Glutamatergic neuron (in vitro differentiated cells): ENCODE data around the gene CD59. TPM values are rescaled to one million over a fixed set of nuclear protein-coding genes. Genes with fewer than 3 reads are reported as not detected.

Experiments
- DNase-seq: peaks from one replicate; pipeline ENCODE4 v3.0.0; 2022
- H3K27ac Mint-ChIP-seq: one replicate; pipeline ENCODE4 v1.8.0; 2020; ENCODE audit warnings: mild to moderate bottlenecking, mixed read lengths, inconsistent platforms; ENCODE audit not compliant: unreplicated experiment
- H3K27me3 Mint-ChIP-seq: one replicate; pipeline ENCODE4 v1.8.0; 2020; ENCODE audit warnings: mild to moderate bottlenecking, moderate library complexity, mixed read lengths, inconsistent platforms; ENCODE audit not compliant: unreplicated experiment
- H3K36me3 Mint-ChIP-seq: one replicate; pipeline ENCODE4 v1.8.0; 2020; ENCODE audit warnings: mild to moderate bottlenecking, mixed read lengths, inconsistent platforms; ENCODE audit not compliant: unreplicated experiment
- H3K4me1 Mint-ChIP-seq: one replicate; pipeline ENCODE4 v1.8.0; 2020; ENCODE audit warnings: mild to moderate bottlenecking, low read depth, mixed read lengths, inconsistent platforms; ENCODE audit not compliant: unreplicated experiment
- H3K4me3 Mint-ChIP-seq: one replicate; pipeline ENCODE4 v1.8.0; 2020; ENCODE audit warnings: mild to moderate bottlenecking, mixed read lengths, inconsistent platforms; ENCODE audit not compliant: unreplicated experiment
- H3K9me3 Mint-ChIP-seq: one replicate; pipeline ENCODE4 v1.8.0; 2020; ENCODE audit warnings: mild to moderate bottlenecking, moderate library complexity, mixed read lengths, inconsistent platforms; ENCODE audit not compliant: unreplicated experiment
- CTCF ChIP-seq: fragments of 200-600 bp; sonication (generic); IDR thresholded peaks from one replicate; pipeline ENCODE4 v1.5.0; 2021; ENCODE audit not compliant: partially characterized antibody, unreplicated experiment
- total RNA-seq: library from RNA; stranded (reverse); fragmentation: NEBNext Ultra II Directional; extraction: Animal tissue kit (Norgen Biotek cat#: 25700); gene quantifications from one replicate; pipeline ENCODE4 v1.2.1, GENCODE V29; 2021; ENCODE audit not compliant: unreplicated experiment

Gene CD59
- total RNA-seq, 1 donor from 2014 or later, result 105 TPM

DNA sequence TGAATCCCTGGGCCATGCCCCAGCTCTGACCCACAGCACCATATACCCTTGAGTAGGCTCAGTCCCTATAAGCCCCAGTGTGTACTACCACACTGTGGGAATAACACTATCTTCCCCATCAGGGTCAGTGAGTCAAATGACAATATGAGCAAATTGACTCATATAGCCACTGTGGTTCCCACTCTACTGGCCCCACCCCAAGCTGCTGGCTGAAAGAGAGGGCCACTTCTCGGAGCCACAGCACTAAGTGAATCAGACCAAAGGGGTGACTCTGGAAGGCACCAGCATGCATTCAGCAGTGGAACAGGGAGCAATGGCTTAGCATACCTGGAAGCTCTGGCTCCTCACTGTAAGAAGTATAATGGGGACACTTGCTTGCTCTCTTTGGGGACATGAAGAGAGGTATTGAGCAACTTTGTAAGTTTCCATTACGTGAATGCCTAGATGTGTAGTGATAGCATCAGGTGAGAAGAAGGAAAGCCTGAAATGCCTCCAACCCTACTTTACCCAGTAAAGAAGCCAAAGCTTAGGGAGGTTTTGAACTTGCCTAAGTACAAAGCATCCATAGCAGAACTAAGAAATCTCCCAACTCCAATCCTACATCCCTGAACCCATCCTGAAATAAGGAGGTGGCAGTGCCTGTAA lies 13.5 kb downstream of the CD59 start:
- no peak for TF ChIP-seq CTCF
- H3K4me3 Mint-ChIP-seq, result peak overlapping the region; percentile 65
- peaks cover 10% of the 10 kb centered on the region for H3K9me3 Mint-ChIP-seq
- peak overlapping the region; percentile 96 for H3K27ac Mint-ChIP-seq
- peaks cover 56% of the 10 kb centered on the region for H3K4me1 Mint-ChIP-seq
- DNase-seq, result no peak
- H3K36me3 Mint-ChIP-seq, result peaks cover 10% of the 10 kb centered on the region
- peaks cover 10% of the 10 kb centered on the region for H3K27me3 Mint-ChIP-seq

- Mint-ChIP-seq H3K36me3 (peaks cover 10% of the 10 kb centered on the region), H3K27ac (peak overlapping the region; percentile 96)
- TF ChIP-seq CTCF, result no peak
Observed at GRCh38 chr11:33721984-33722383, 14.2 kb downstream of the CD59 start.

DNA sequence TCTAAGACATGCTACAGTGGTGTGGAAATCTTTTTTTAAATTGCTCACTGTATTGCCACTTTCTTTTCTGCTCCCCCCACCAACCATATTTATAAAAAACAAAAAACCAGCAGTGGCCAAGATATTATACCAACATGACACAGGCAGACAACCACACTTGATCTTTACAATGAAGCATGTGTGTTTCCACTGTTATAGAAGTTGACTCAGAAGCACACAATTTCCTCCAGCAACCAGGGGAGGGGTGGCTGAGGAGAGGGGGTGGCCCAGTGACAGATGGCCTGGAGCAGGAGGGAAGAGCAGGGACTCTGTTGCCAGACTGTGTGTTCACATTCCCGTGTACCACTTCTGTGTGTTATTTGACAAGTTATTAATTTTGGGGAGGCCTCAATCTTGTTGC lies 14.8 kb downstream of the CD59 start:
- no peak for TF ChIP-seq CTCF
- Mint-ChIP-seq H3K27ac (peak overlapping the region; percentile 96), H3K27me3 (peaks cover 10% of the 10 kb centered on the region), H3K36me3 (peaks cover 10% of the 10 kb centered on the region), H3K4me3 (peak overlapping the region; percentile 76), H3K4me1 (peaks cover 54% of the 10 kb centered on the region), H3K9me3 (peaks cover 10% of the 10 kb centered on the region)
- no peak for DNase-seq

More at GRCh38 chr11:33721984-33722383, 14.2 kb downstream of the CD59 start:
- peaks cover 58% of the 10 kb centered on the region for H3K4me1 Mint-ChIP-seq
- DNase-seq, result no peak
- H3K27me3 Mint-ChIP-seq, result peaks cover 10% of the 10 kb centered on the region
- peaks cover 10% of the 10 kb centered on the region for H3K9me3 Mint-ChIP-seq
- peak overlapping the region; percentile 76 for H3K4me3 Mint-ChIP-seq

DNA sequence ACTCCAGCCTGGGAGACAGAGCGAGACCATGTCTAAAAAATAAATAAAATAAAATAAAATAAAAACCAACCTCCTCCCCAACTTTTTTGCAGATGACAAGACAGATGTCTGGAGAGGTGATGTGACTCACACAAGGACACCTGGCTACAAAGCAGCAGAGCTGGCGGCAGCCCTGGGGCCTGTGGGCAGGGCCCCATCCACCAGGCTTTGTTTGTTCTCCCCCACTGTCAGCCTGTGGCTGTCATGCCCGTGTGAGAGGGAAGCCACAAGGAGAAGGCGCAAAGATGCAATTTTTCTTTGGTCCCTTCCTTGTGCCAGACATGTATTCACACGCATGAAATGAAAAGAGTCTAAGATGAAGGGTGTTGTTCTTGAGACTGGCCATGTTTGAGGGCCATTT lies 16.6 kb downstream of the CD59 start:
- Mint-ChIP-seq H3K27ac (peak overlapping the region; percentile 70), H3K27me3 (peaks cover 6% of the 10 kb centered on the region), H3K4me3 (no peak overlapping the region), H3K4me1 (peaks cover 45% of the 10 kb centered on the region), H3K9me3 (peaks cover 10% of the 10 kb centered on the region), H3K36me3 (peaks cover 6% of the 10 kb centered on the region)
- no peak for DNase-seq
- TF ChIP-seq CTCF, result no peak

GRCh38 chr11:33718440-33718839 lies 17.8 kb downstream of the CD59 start:
- H3K27ac Mint-ChIP-seq, result no peak overlapping the region
- DNase-seq, result no peak
- TF ChIP-seq CTCF, result no peak
- H3K9me3 Mint-ChIP-seq, result peaks cover 10% of the 10 kb centered on the region
- H3K4me3 Mint-ChIP-seq, result peak overlapping the region; percentile 63
- peaks cover 6% of the 10 kb centered on the region for H3K27me3 Mint-ChIP-seq
- peaks cover 6% of the 10 kb centered on the region for H3K36me3 Mint-ChIP-seq
- peaks cover 40% of the 10 kb centered on the region for H3K4me1 Mint-ChIP-seq
